Suprapubic skin (tissue), 4 donors: Measurements from ENCODE around the gene TMEM127. TPM values are rescaled to one million over a fixed set of nuclear protein-coding genes. Genes with fewer than 3 reads are reported as not detected.

ENCODE experiments used
- DNase-seq, 2 donors: peaks; one replicate each; pipeline ENCODE4 v3.0.0-alpha.2; 2019; ENCODE audit warnings: low spot score in 2 of 2
- H3K27ac ChIP-seq: fragments of 200-600 bp; sonication (generic); one replicate; pipeline ENCODE4 v1.5.1; 2019
- H3K27me3 ChIP-seq: fragments of 200-600 bp; sonication (generic); one replicate; pipeline ENCODE4 v1.5.1; 2019
- H3K36me3 ChIP-seq: fragments of 200-600 bp; sonication (generic); one replicate; pipeline ENCODE4 v1.5.1; 2019
- H3K4me1 ChIP-seq: fragments of 200-600 bp; sonication (generic); one replicate; pipeline ENCODE4 v1.5.1; 2019
- H3K4me3 ChIP-seq: fragments of 200-600 bp; sonication (generic); one replicate; pipeline ENCODE4 v1.5.1; 2019; ENCODE audit warnings: mild to moderate bottlenecking
- H3K9me3 ChIP-seq: fragments of 200-600 bp; sonication (generic); one replicate; pipeline ENCODE4 v1.5.1; 2019
- CTCF ChIP-seq, 2 donors: fragments of 200-600 bp in 1 of 2; fragments of 450-650 bp in 1 of 2; sonication (generic) in 1 of 2; IDR thresholded peaks; one replicate each; pipeline ENCODE4 v1.5.1; 2016 to 2019; ENCODE audit warnings: antibody characterized with exemption in 2 of 2, mild to moderate bottlenecking in 1 of 2, moderate library complexity in 1 of 2
- EP300 ChIP-seq: sonication (generic); formaldehyde crosslinking; IDR thresholded peaks from one replicate; pipeline ENCODE4 v1.6.1; 2017; ENCODE audit warnings: antibody characterized with exemption
- POLR2A ChIP-seq, 2 donors: fragments of 450-650 bp; IDR thresholded peaks; one replicate each; pipeline ENCODE4 v1.6.1; 2017; ENCODE audit warnings: antibody characterized with exemption in 2 of 2, mild to moderate bottlenecking in 2 of 2, moderate library complexity in 2 of 2
- POLR2AphosphoS5 ChIP-seq, 3 donors: sonication (generic); formaldehyde crosslinking; IDR thresholded peaks; one replicate each; pipeline ENCODE4 v1.6.1; 2017; ENCODE audit warnings: antibody characterized with exemption in 3 of 3
- WGBS: methylation state at CpG from one replicate; pipeline ENCODE4 v1.1.5; 2018; 5-methylcytosine and 5-hydroxymethylcytosine counted together
- total RNA-seq, 4 donors: library from RNA; depleted of rRNA; stranded (reverse); fragments of >200 nt; gene quantifications; one replicate each; pipeline ENCODE4 v1.1.0, GENCODE V29; 2016

The TMEM127 gene
- total RNA-seq, 4 donors from 2014 or later, result 39.3 to 66.5 (median 53.9) TPM

- TF ChIP-seq EP300 (no peak), CTCF (IDR thresholded peaks at IDR 0.05) (no peak), POLR2AphosphoS5 (IDR thresholded peaks at IDR 0.05) (no peak), POLR2A (IDR thresholded peaks at IDR 0.05) (no peak)
- Histone ChIP-seq H3K27ac (peak overlapping the region; percentile 98), H3K4me1 (peaks cover 49% of the 10 kb centered on the region), H3K9me3 (no peaks in the 10 kb centered on the region), H3K36me3 (no peaks in the 10 kb centered on the region), H3K27me3 (no peaks in the 10 kb centered on the region), H3K4me3 (peak overlapping the region; percentile 98)
- 8% methylated on average over 21 of the region's 21 CpGs for WGBS
- no peak for DNase-seq
Observed at GRCh38 chr2:96209011-96209728, 56.6 kb downstream of the TMEM127 start.

DNA sequence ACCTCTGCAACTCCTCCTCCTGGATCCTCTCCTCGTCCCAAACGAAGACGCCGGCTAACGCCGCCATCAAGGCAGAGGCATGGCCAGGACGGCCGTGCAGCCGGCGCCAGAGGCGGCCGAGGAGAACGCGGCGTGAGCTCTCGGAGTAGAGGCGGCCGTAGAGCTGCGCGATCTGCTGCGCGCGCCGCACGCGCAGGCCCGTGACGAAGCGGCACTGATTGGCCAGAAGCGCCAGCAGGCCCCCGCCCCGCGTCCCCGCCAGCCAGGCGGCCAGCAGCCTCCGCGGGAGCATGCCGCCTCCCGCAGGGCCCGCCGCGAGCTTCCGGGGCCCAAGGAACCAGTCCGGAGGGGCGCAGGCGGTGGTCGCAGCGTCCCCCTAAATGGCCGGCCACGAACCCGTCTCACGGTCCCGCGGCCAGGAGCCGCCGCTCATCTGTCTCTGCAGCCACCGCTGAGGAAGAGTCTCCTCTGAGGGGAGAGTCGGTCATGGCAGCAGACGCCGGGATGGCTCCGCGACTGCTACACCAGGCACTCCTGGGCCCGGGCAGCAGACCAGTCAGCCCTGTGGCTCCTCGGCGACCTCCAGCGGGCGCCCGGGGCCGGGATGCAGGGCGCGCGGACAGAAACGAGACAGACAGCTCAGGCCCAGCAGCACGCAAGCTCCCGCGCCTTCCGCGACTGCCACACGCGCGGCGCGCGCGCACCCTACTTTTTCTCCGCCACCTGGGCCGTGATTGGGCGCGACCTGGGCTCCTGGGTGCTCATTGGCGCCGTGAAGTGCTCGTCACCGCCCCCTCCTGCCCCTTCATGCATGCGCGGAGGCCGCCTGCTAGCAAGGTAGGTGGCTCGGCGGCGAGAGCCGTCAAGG is 57.4 kb downstream of the TMEM127 start, which contains the start of gene STARD7:
TSS of gene STARD7 (minus strand) at position 685 of the 868 bp plus-strand sequence. CDS start at position 292, 393 bp downstream.
- TF ChIP-seq EP300 (no peak), POLR2A (IDR thresholded peaks at IDR 0.05) (peak; percentile 6 to 87), CTCF (IDR thresholded peaks at IDR 0.05) (no peak), POLR2AphosphoS5 (IDR thresholded peaks at IDR 0.05) (peak; percentile 65 to 80 (median 70))
- Histone ChIP-seq H3K36me3 (no peaks in the 10 kb centered on the region), H3K27ac (peak within 1 kb of the TSS; percentile 98), H3K9me3 (no peaks in the 10 kb centered on the region), H3K27me3 (no peaks in the 10 kb centered on the region), H3K4me3 (peak within 1 kb of the TSS; percentile 98), H3K4me1 (peaks cover 57% of the 10 kb centered on the region)
- DNase-seq, result peak; percentile 98 to 99
- WGBS, result 0% methylated on average over 49 of the region's 100 CpGs

DNA sequence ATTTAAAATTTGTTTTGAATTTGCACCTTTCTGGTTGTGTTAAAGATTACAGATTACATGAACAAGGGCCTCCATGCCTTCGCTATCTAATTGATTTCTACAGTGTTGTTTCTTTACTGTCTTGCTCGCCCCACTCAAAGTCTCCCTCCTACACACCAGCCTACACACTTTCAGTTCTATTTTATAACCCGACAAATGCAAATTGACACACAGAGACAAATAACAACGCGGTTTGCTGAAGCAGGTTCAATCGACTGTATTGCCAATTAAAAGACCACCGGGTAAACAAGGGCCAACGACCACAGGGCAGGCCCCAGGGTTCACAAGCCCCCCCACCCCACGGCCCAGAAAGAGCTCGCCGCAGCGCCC is 58.0 kb downstream of the TMEM127 start:
- no peak for TF ChIP-seq CTCF (IDR thresholded peaks at IDR 0.05)
- TF ChIP-seq EP300, result no peak
- TF ChIP-seq POLR2AphosphoS5 (IDR thresholded peaks at IDR 0.05), result no peak
- TF ChIP-seq POLR2A (IDR thresholded peaks at IDR 0.05), result no peak
- H3K9me3 ChIP-seq, result no peaks in the 10 kb centered on the region
- peak overlapping the region; percentile 98 for H3K27ac ChIP-seq
- WGBS, result under 1% methylated on average over 12 of the region's 12 CpGs
- H3K36me3 ChIP-seq, result no peaks in the 10 kb centered on the region
- H3K27me3 ChIP-seq, result no peaks in the 10 kb centered on the region
- peak overlapping the region; percentile 98 for H3K4me3 ChIP-seq
- no peak for DNase-seq
- H3K4me1 ChIP-seq, result peaks cover 63% of the 10 kb centered on the region

DNA sequence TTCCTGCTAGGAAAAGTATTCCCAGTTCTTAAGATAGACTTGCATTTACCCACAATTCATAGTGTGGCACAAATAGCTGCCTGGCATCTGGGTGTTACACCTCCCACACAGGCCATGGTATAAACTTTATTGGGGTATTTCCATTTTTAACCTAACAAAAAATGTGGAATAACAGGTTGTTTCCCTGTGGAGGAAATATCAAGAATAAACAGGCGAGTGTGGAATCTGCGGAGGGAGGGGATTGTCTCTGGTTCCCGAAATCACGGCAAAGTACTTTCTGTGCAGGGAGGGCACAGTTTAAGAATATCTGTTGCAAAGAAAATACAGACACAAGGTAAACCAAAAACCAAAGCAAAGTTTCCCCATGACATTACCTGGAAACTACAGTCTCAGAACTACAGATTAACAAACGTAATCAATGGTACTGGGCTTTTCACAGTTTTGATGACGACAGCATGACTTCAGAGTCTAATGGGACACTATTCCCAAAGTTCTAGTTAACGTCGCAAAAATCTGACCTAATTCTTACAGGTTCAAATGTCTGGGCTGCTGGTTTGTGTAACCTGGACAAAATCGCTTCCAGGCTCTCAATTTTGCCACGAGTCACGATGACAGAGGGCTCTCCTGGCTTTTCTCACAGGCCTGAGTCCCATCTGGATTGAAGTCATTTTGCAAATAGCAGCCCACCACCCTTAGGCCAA is 58.6 kb downstream of the TMEM127 start:
- no peak for DNase-seq
- Histone ChIP-seq H3K4me1 (peaks cover 69% of the 10 kb centered on the region), H3K9me3 (no peaks in the 10 kb centered on the region), H3K4me3 (peak overlapping the region; percentile 98), H3K27ac (peak overlapping the region; percentile 98), H3K36me3 (no peaks in the 10 kb centered on the region), H3K27me3 (no peaks in the 10 kb centered on the region)
- TF ChIP-seq POLR2AphosphoS5 (IDR thresholded peaks at IDR 0.05), result no peak
- TF ChIP-seq EP300, result no peak
- no peak for TF ChIP-seq CTCF (IDR thresholded peaks at IDR 0.05)
- no peak for TF ChIP-seq POLR2A (IDR thresholded peaks at IDR 0.05)
- WGBS, result 6% methylated on average over 11 of the region's 11 CpGs
